ENCODE results near the gene A3GALT2. TPM values are rescaled to one million over a fixed set of nuclear protein-coding genes. Genes with fewer than 3 reads are reported as not detected.

The A3GALT2 gene
- polyA plus RNA-seq, 1 of the 3 experiments (the other 2 are of a cell fraction), result 0.07 TPM

- Histone ChIP-seq H2AFZ (ENCODE audit: low read depth) (no peak overlapping the region), H4K20me1 (ENCODE audit: insufficient read depth) (peaks cover 27% of the 10 kb centered on the region), H3K27ac (ENCODE audit: low read depth in 2 of 2, low read length in 1 of 2) (no peak overlapping the region), H3K9me3 (no peaks in the 10 kb centered on the region), H3K9me2 (no peaks in the 10 kb centered on the region), H3K36me3 (replicated peaks in 1 of 2; ENCODE audit: control insufficient read depth in 1 of 2, insufficient read depth in 2 of 2, low read length in 1 of 2) (peaks cover 17 to 42% of the 10 kb centered on the region in 2 experiments), H3K4me3 (ENCODE audit: low read depth in 2 of 2, low read length in 1 of 2) (no peak overlapping the region), H3K4me2 (no peak overlapping the region), H3F3A (replicated peaks; ENCODE audit: insufficient read depth) (no peaks in the 10 kb centered on the region), H3K79me2 (ENCODE audit: insufficient read depth) (peaks cover 26% of the 10 kb centered on the region; the same call in 1 of the 2 replicates), H3K9ac (no peak overlapping the region), H3K4me1 (ENCODE audit: control insufficient read depth in 1 of 2, insufficient read depth in 2 of 2, low read depth in 1 of 2, low read length in 1 of 2) (no peaks in the 10 kb centered on the region; a peak in 1 of 4 replicates), H3K27me3 (ENCODE audit: insufficient read depth) (no peaks in the 10 kb centered on the region)
- ChIA-PET CTCF (interaction anchor here (1.7 kb wide), 1 partner anchor 18 kb away, joined by 9 read pairs; no protein-coding TSS in a partner anchor), POLR2A (no interaction called here)
- DNase-seq, result no peak
- 92% methylated on average over 9 of the region's 11 CpGs for WGBS (ENCODE audit: low lambda C conversion rate)
- TF ChIP-seq MXI1 (IDR thresholded peaks at IDR 0.05; ENCODE audit: low read depth, low read length), result no peak
- no peak for TF ChIP-seq EZH2phosphoT487 (IDR thresholded peaks at IDR 0.05; ENCODE audit: borderline replicate concordance, low read depth)
- TF ChIP-seq REST (IDR thresholded peaks at IDR 0.05; ENCODE audit: low read depth, low read length), result no peak
- TF ChIP-seq RAD21 (IDR thresholded peaks at IDR 0.05; ENCODE audit: low read length), result no peak
- no peak for TF ChIP-seq NFIC (IDR thresholded peaks at IDR 0.05; ENCODE audit: borderline replicate concordance)
- no peak for TF ChIP-seq RFX5 (IDR thresholded peaks at IDR 0.05; ENCODE audit: low read length)
- no peak for TF ChIP-seq NRF1 (IDR thresholded peaks at IDR 0.05; ENCODE audit: low read depth, low read length)
- no peak for TF ChIP-seq FOXJ3 (CRISPR knock-in tag; IDR thresholded peaks at IDR 0.05)
- TF ChIP-seq GATA2 (CRISPR knock-in tag; IDR thresholded peaks at IDR 0.05), result no peak
- TF ChIP-seq CHD2 (IDR thresholded peaks at IDR 0.05; ENCODE audit: low read length, partially characterized antibody), result no peak
- no peak for TF ChIP-seq TEAD4 (IDR thresholded peaks at IDR 0.05; ENCODE audit: borderline replicate concordance, insufficient read depth)
- TF ChIP-seq RXRA (IDR thresholded peaks at IDR 0.05; ENCODE audit: borderline replicate concordance, low read depth), result no peak
- no peak for TF ChIP-seq TAF1 (IDR thresholded peaks at IDR 0.05; ENCODE audit: borderline replicate concordance, low read depth, low read length)
- no peak for TF ChIP-seq SIN3A (IDR thresholded peaks at IDR 0.05; ENCODE audit: borderline replicate concordance, low read depth, low read length)
- no peak for TF ChIP-seq USF1 (IDR thresholded peaks at IDR 0.05; ENCODE audit: borderline replicate concordance, low read depth)
- TF ChIP-seq JUND (IDR thresholded peaks at IDR 0.05), result no peak
- no peak for TF ChIP-seq EP300 (IDR thresholded peaks at IDR 0.05; ENCODE audit: borderline replicate concordance in 1 of 2, low read depth in 1 of 2, low read length in 1 of 2)
- no peak for TF ChIP-seq USF2 (IDR thresholded peaks at IDR 0.05; ENCODE audit: borderline replicate concordance, low read depth, low read length)
- TF ChIP-seq ZBTB33 (IDR thresholded peaks at IDR 0.05; ENCODE audit: borderline replicate concordance, low read depth), result no peak
- no peak for TF ChIP-seq PBX3 (IDR thresholded peaks at IDR 0.05)
Measured at GRCh38 chr1:33277488-33278084, 43.3 kb downstream of the A3GALT2 start.

All from SK-N-SH (cell line).